Calu3 (cell line): ENCODE data around the gene ST8SIA5. TPM values are rescaled to one million over a fixed set of nuclear protein-coding genes. Genes with fewer than 3 reads are reported as not detected.

Experiments used
- BruUV-seq: library from RNA; stranded (reverse); fragments of 400-500 nt; replicated peaks from 2 replicates; lab custom pipeline; 2021; lab: Mats Ljungman, UMichigan
- CTCF ChIA-PET: fragments of 300-600 bp; sonication (Branson Sonifier 250); formaldehyde crosslinking; loops from one replicate; lab custom pipeline; 2022; ENCODE audit warnings: antibody characterized with exemption; lab: Charles Lee
- DNase-seq: peaks from one replicate; pipeline ENCODE4 v3.0.0; 2022
- H3K27ac Mint-ChIP-seq: one replicate; pipeline ENCODE4 v1.8.0; 2022; ENCODE audit warnings: mixed read lengths; ENCODE audit not compliant: unreplicated experiment
- H3K27me3 Mint-ChIP-seq: one replicate; pipeline ENCODE4 v1.8.0; 2022; ENCODE audit warnings: mixed read lengths; ENCODE audit not compliant: unreplicated experiment
- H3K36me3 Mint-ChIP-seq: one replicate; pipeline ENCODE4 v1.8.0; 2022; ENCODE audit warnings: mild to moderate bottlenecking, moderate library complexity, mixed read lengths; ENCODE audit not compliant: insufficient read depth, unreplicated experiment
- H3K4me1 Mint-ChIP-seq: one replicate; pipeline ENCODE4 v1.8.0; 2022; ENCODE audit warnings: mild to moderate bottlenecking, low read depth, mixed read lengths; ENCODE audit not compliant: unreplicated experiment
- H3K4me3 Mint-ChIP-seq: one replicate; pipeline ENCODE4 v1.8.0; 2022; ENCODE audit warnings: mild to moderate bottlenecking, low read depth, moderate library complexity, mixed read lengths; ENCODE audit not compliant: unreplicated experiment
- H3K9me3 Mint-ChIP-seq: one replicate; pipeline ENCODE4 v1.8.0; 2022; ENCODE audit warnings: low read depth, mixed read lengths; ENCODE audit not compliant: unreplicated experiment
- intact Hi-C: fragments of 100-400 bp; cut with micrococcal nuclease; formaldehyde crosslinking; loops from one replicate; pipeline ENCODE4 v1.10.0; 2022; ENCODE audit not compliant: unreplicated experiment
- total RNA-seq: library from RNA; stranded (reverse); gene quantifications from 2 replicates; pipeline ENCODE4 v1.2.3, GENCODE V29; 2022
- TF ChIP-seq, protein P1 (sequence below): fragments of 200-600 bp; IDR thresholded peaks from one replicate; pipeline ENCODE4 v1.8.0; 2022; ENCODE audit warnings: antibody characterized with exemption; ENCODE audit not compliant: unreplicated experiment

ST8SIA5 gene
- total RNA-seq, 1 experiment from 2014 or later = not detected

DNA sequence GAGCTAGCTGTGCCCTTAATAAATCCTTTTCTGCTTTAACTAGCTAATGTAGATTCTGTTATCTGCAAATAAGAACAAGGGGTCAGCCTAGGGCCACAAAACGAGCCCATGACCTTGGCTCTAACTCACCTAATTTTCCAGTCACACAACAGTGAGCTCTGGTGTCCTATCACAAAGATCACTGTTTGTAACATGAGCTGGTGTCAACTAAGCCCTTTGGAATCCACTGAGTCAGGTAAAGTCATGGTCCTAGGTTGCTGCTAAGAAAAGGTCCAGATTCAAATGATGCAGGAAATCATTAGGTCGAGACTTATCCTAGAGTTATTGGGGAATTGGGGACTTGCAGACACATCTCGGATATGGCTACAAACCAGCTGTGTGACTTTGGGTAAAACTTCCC, 49.9 kb downstream of the ST8SIA5 start:
- TF ChIP-seq, protein P1, sequence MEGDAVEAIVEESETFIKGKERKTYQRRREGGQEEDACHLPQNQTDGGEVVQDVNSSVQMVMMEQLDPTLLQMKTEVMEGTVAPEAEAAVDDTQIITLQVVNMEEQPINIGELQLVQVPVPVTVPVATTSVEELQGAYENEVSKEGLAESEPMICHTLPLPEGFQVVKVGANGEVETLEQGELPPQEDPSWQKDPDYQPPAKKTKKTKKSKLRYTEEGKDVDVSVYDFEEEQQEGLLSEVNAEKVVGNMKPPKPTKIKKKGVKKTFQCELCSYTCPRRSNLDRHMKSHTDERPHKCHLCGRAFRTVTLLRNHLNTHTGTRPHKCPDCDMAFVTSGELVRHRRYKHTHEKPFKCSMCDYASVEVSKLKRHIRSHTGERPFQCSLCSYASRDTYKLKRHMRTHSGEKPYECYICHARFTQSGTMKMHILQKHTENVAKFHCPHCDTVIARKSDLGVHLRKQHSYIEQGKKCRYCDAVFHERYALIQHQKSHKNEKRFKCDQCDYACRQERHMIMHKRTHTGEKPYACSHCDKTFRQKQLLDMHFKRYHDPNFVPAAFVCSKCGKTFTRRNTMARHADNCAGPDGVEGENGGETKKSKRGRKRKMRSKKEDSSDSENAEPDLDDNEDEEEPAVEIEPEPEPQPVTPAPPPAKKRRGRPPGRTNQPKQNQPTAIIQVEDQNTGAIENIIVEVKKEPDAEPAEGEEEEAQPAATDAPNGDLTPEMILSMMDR = no peak
- no peak for DNase-seq
- CTCF ChIA-PET = no interaction called here
- Mint-ChIP-seq H3K9me3 (peaks cover 2% of the 10 kb centered on the region), H3K4me1 (peaks cover 9% of the 10 kb centered on the region), H3K27ac (no peak overlapping the region), H3K4me3 (no peak overlapping the region), H3K36me3 (no peaks in the 10 kb centered on the region), H3K27me3 (no peaks in the 10 kb centered on the region)
- intact Hi-C loops = no loop called here
- BruUV-seq = no TSS peak

- CTCF ChIA-PET = no interaction called here
- H3K27ac Mint-ChIP-seq = no peak overlapping the region
- BruUV-seq = no TSS peak
- no peaks in the 10 kb centered on the region for H3K27me3 Mint-ChIP-seq
- no peak for DNase-seq
- H3K9me3 Mint-ChIP-seq = peaks cover 2% of the 10 kb centered on the region
- no peaks in the 10 kb centered on the region for H3K36me3 Mint-ChIP-seq
- TF ChIP-seq, protein P1 = no peak
- peaks cover 9% of the 10 kb centered on the region for H3K4me1 Mint-ChIP-seq
- intact Hi-C loops = no loop called here
- H3K4me3 Mint-ChIP-seq = no peak overlapping the region
Measured at GRCh38 chr18:46705521-46705920, 51.3 kb downstream of the ST8SIA5 start.

- H3K27me3 Mint-ChIP-seq = no peaks in the 10 kb centered on the region
- TF ChIP-seq, protein P1 = no peak
- H3K27ac Mint-ChIP-seq = no peak overlapping the region
- CTCF ChIA-PET = no interaction called here
- H3K4me3 Mint-ChIP-seq = no peak overlapping the region
- intact Hi-C loops = no loop called here
- H3K4me1 Mint-ChIP-seq = peaks cover 9% of the 10 kb centered on the region
- no TSS peak for BruUV-seq
- no peak for DNase-seq
- no peaks in the 10 kb centered on the region for H3K36me3 Mint-ChIP-seq
- peaks cover 2% of the 10 kb centered on the region for H3K9me3 Mint-ChIP-seq
Measured at GRCh38 chr18:46704816-46705215, 52.0 kb downstream of the ST8SIA5 start.

DNA sequence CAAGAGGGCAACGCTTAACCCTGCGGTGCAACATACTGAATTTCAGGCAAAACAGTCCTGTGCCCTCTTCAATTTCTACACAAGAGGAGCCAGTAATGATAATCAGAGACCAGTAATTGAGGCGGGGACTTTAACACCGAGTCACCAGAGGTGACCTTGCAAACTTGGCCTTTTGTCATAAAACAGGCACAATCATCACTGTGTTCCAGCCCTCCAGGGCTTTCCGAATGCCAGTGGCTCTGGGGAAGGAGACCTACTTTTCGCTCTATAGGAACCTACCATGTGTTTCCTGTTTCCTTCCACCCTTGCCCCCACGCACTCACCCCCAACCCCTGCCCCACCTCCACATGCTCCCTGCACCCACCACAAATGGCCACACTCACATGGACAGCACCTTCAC, 52.7 kb downstream of the ST8SIA5 start:
- Mint-ChIP-seq H3K27ac (no peak overlapping the region), H3K36me3 (no peaks in the 10 kb centered on the region), H3K27me3 (peaks cover under 1% of the 10 kb centered on the region), H3K4me3 (no peak overlapping the region), H3K4me1 (peaks cover 9% of the 10 kb centered on the region), H3K9me3 (peaks cover 2% of the 10 kb centered on the region)
- BruUV-seq = no TSS peak
- no peak for DNase-seq
- CTCF ChIA-PET = no interaction called here
- TF ChIP-seq, protein P1 = no peak
- intact Hi-C loops = no loop called here

- peaks cover 18% of the 10 kb centered on the region for H3K27me3 Mint-ChIP-seq
- CTCF ChIA-PET = no interaction called here
- intact Hi-C loops = no loop called here
- peaks cover 6% of the 10 kb centered on the region for H3K4me1 Mint-ChIP-seq
- H3K9me3 Mint-ChIP-seq = peaks cover 7% of the 10 kb centered on the region
- TF ChIP-seq, protein P1 = no peak
- H3K4me3 Mint-ChIP-seq = no peak overlapping the region
- H3K27ac Mint-ChIP-seq = no peak overlapping the region
- BruUV-seq = no TSS peak
- DNase-seq = no peak
- no peaks in the 10 kb centered on the region for H3K36me3 Mint-ChIP-seq
Measured at GRCh38 chr18:46702471-46702870, 54.4 kb downstream of the ST8SIA5 start.
